Ectodermal cell (in vitro differentiated cells): ENCODE results near the gene NRG3.

Experiments used
- H3K27ac ChIP-seq: 2 replicates; pipeline ENCODE4 v1.7.0; 2013; ENCODE audit warnings: mild to moderate bottlenecking, low read depth, low read length; ENCODE audit not compliant: insufficient read depth, poor library complexity, severe bottlenecking
- H3K27me3 ChIP-seq: 2 replicates; pipeline ENCODE4 v1.7.0; 2013; ENCODE audit warnings: mild to moderate bottlenecking, low read length; ENCODE audit not compliant: insufficient read depth, control insufficient read depth, poor library complexity, severe bottlenecking
- H3K36me3 ChIP-seq: one replicate; pipeline ENCODE4 v1.7.0; 2013; ENCODE audit warnings: low read length; ENCODE audit not compliant: control insufficient read depth, insufficient read depth
- H3K4me1 ChIP-seq: one replicate; pipeline ENCODE4 v1.7.0; 2013; ENCODE audit warnings: low read length; ENCODE audit not compliant: control insufficient read depth, insufficient read depth
- H3K4me3 ChIP-seq: 2 replicates; pipeline ENCODE4 v1.7.0; 2013; ENCODE audit warnings: low read depth, low read length, control low read depth; ENCODE audit not compliant: insufficient read depth
- H3K9me3 ChIP-seq: 2 replicates; pipeline ENCODE4 v1.7.0; 2013; ENCODE audit warnings: mild to moderate bottlenecking, low read length, moderate library complexity; ENCODE audit not compliant: control insufficient read depth
- WGBS, 2 experiments: methylation state at CpG; one replicate each; pipeline ENCODE4 v1.1.7; 2013; ENCODE audit warnings: missing lambda C conversion rate in 2 of 2; 5-methylcytosine and 5-hydroxymethylcytosine counted together

NRG3 gene

DNA sequence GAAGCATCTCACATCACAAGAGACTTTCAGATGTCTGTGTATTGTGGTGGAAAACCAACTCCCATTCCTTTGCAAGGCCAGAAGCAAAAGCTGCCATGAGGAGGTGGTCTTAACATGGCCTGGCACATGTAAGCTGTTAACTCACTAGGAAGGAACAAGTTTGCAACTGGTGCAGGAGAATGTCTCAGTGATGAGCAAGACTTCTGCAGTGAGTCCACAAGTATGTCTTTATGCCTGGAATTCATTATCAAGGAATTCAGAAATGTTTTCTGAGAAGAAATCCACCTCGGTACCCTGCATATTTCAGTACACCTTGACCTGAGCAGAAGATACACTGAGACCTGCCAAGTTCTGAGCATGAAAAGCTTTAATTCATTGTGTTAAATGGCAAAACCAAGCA, 1033.1 kb downstream of the NRG3 start:
- 92 to 95% methylated on average over 1 of the region's 1 CpG for WGBS, 2 experiments
- H3K9me3 ChIP-seq, result no peaks in the 10 kb centered on the region
- no peaks in the 10 kb centered on the region for H3K27me3 ChIP-seq
- no peaks in the 10 kb centered on the region for H3K36me3 ChIP-seq
- H3K4me3 ChIP-seq, result no peak overlapping the region
- H3K27ac ChIP-seq, result no peak overlapping the region
- H3K4me1 ChIP-seq, result no peaks in the 10 kb centered on the region

DNA sequence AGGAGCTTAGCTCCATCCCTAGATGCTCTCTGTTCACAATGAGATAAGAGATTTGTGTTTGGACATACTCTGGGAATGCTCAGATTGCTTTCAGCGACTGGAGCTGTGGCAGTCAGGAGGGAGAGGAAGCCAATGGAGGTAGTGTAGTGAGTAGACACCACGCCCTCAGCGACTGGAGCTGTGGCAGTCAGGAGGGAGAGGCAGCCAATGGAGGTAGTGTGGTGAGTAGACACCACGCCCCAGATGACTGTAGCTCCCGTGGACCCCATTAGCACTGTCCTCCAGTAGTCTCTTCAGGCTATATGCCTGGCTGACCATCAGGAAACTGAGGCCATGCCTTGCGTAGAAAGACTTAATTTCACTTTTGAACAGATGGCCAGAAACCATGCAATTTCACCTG, 1033.8 kb downstream of the NRG3 start:
- H3K4me3 ChIP-seq, result no peak overlapping the region
- H3K4me1 ChIP-seq, result no peaks in the 10 kb centered on the region
- no peak overlapping the region for H3K27ac ChIP-seq
- H3K27me3 ChIP-seq, result no peaks in the 10 kb centered on the region
- no peaks in the 10 kb centered on the region for H3K36me3 ChIP-seq
- 92 to 95% methylated on average over 6 of the region's 6 CpGs for WGBS, 2 experiments
- no peaks in the 10 kb centered on the region for H3K9me3 ChIP-seq

DNA sequence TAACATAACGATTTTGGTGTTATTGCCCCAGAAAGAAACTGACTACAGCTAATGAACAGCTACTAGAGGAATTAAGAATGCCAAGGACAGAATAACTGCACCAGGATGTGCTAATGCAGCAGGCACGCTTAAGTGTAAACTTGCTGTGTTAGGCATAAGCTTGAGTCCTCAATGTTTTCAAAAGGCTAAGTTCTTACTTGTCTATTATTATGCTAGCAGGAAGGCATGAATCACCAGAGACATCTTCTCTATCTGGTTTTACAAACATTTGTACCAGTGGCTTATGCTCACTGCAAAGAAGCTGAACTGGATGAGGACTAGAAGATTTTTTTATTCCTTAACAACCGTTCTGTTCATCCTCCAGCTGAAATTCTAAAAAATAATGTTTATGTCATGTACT, 1035.3 kb downstream of the NRG3 start:
- Histone ChIP-seq H3K36me3 (no peaks in the 10 kb centered on the region), H3K9me3 (no peaks in the 10 kb centered on the region), H3K27me3 (no peaks in the 10 kb centered on the region), H3K27ac (no peak overlapping the region), H3K4me3 (no peak overlapping the region), H3K4me1 (no peaks in the 10 kb centered on the region)
- 91 to 93% methylated on average over 2 to 3 of the region's 3 CpGs for WGBS, 2 experiments

DNA sequence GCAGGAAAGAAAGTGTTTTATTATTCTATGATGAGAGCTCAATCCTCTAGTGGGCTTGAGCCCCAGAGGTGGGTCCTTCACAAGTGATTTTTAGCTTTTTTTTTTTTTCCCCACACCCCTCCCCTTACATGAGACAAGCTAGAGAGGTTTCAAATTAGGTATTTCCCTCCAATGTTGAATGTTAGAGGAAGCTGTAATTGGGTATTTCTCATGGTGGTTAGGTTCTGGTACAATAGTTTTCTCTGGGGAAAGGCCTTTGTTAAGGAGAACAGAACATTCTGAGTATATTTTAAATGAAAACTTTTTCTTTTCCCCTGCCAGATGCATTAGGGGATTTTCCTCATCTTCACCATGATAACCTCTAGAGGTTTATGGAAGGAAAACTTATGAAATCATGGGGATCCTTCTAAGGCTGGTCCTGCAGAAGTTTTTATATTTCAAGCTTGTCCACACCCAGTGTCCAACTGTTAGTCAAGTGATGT, 1039.7 kb downstream of the NRG3 start:
- Histone ChIP-seq H3K9me3 (no peaks in the 10 kb centered on the region), H3K36me3 (no peaks in the 10 kb centered on the region), H3K4me1 (no peaks in the 10 kb centered on the region), H3K27me3 (no peaks in the 10 kb centered on the region), H3K4me3 (no peak overlapping the region), H3K27ac (no peak overlapping the region)

DNA sequence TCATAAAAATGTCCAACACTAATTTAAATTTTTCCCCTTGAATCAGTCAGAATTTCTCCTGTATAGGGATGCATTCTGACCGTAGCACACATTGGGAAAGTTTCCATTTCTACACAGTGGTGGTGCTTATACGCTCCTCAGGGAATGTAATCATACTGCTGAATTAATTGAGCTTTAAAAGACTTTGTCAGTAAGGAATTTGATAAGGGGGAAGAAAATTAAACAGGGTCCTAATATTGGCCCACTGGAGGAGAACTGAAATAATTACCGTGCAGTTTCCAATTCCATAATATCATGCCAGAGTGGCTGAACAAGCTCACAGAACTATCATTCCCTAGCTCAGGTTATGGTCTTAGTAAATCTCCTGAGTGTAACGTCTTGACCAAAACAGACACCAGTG, 1041.9 kb downstream of the NRG3 start:
- H3K27me3 ChIP-seq, result no peaks in the 10 kb centered on the region
- H3K4me1 ChIP-seq, result no peaks in the 10 kb centered on the region
- H3K4me3 ChIP-seq, result no peak overlapping the region
- H3K36me3 ChIP-seq, result no peaks in the 10 kb centered on the region
- H3K9me3 ChIP-seq, result no peaks in the 10 kb centered on the region
- no peak overlapping the region for H3K27ac ChIP-seq
- 94 to 97% methylated on average over 4 of the region's 4 CpGs for WGBS, 2 experiments

DNA sequence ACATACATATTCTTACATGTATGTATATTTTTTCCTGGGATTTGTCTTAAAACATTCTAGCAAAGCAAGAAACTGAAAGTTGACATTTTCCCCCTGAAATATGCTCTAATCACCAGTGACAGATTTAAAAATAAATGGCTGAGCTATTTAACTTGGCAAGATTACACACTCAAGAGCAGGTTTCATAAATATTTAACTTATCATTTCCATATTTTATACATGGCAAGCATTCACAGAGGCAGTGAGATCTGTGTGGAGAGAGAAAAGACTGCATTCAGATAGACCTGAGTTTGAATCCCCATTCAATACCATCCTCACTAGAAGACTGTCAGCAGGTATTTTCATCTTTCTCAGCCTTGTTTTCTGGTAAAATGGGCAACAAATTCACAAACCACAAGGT, 1043.0 kb downstream of the NRG3 start:
- no peaks in the 10 kb centered on the region for H3K9me3 ChIP-seq
- no peak overlapping the region for H3K4me3 ChIP-seq
- H3K36me3 ChIP-seq, result no peaks in the 10 kb centered on the region
- H3K27ac ChIP-seq, result no peak overlapping the region
- H3K4me1 ChIP-seq, result no peaks in the 10 kb centered on the region
- no peaks in the 10 kb centered on the region for H3K27me3 ChIP-seq

DNA sequence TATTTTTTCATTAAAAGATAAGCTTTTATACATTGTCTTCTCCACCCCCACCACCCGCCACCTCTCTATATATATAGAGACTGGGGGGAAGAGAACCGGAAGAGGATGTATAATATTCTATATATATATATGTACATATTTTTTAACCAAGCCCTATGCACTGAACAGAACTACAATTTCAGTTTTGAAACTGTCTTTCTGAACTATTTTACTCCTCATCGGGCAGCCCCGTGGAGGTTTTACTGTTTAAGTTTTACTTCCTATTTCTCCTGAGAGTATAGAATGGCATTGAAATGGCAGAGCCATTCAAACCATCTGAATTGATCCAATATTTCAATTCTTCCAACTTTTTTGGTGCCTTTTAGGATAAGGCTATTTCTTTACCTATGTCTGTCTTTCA, 1047.1 kb downstream of the NRG3 start:
- Histone ChIP-seq H3K4me3 (no peak overlapping the region), H3K27ac (no peak overlapping the region), H3K9me3 (no peaks in the 10 kb centered on the region), H3K36me3 (no peaks in the 10 kb centered on the region), H3K27me3 (no peaks in the 10 kb centered on the region), H3K4me1 (no peaks in the 10 kb centered on the region)
- WGBS, 2 experiments, result 87 to 90% methylated on average over 2 of the region's 4 CpGs

DNA sequence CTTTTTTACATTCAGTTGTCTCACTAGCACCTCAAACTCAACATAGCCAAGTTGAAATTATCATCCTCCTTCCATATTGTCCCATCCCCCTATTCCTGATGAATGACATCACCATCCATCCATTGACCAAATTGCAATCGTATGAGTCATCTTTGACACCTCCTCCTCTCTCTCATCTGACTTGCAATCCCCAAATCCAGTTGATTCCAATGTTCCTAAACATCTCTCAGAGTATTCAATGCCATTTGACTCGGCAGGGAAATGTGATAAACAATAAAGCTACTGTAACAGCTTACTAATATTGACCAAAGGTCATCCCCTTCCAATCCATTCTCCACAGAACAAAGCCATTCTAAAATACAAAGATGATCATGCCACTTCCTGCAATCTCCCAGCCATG, 1047.8 kb downstream of the NRG3 start:
- no peaks in the 10 kb centered on the region for H3K36me3 ChIP-seq
- H3K27me3 ChIP-seq, result no peaks in the 10 kb centered on the region
- no peak overlapping the region for H3K27ac ChIP-seq
- no peak overlapping the region for H3K4me3 ChIP-seq
- H3K9me3 ChIP-seq, result no peaks in the 10 kb centered on the region
- WGBS, 2 experiments, result 86 to 89% methylated on average over 2 of the region's 2 CpGs
- H3K4me1 ChIP-seq, result no peaks in the 10 kb centered on the region

DNA sequence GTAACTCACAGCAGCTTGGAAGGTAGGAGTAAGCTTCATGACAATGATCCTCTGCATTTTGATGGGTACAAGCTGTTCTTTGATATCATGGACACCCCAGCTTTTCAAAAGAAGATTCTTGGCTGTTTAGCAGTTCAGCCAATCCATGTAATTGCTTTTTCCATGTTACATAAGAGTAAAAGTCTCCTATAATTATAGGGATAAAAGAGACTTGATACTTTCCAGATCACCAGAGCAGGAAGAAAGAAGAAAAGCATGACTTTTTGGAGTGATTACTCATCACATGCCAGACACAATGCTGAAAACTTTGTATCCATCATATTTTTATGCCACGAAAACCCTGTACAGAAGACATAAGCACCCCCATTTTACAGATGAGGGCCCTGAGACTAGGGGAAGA, 1049.7 kb downstream of the NRG3 start:
- Histone ChIP-seq H3K36me3 (no peaks in the 10 kb centered on the region), H3K4me1 (no peaks in the 10 kb centered on the region), H3K4me3 (no peak overlapping the region), H3K27ac (no peak overlapping the region), H3K27me3 (no peaks in the 10 kb centered on the region), H3K9me3 (no peaks in the 10 kb centered on the region)
- WGBS, 2 experiments, result 82 to 90% methylated on average over 1 of the region's 1 CpG

DNA sequence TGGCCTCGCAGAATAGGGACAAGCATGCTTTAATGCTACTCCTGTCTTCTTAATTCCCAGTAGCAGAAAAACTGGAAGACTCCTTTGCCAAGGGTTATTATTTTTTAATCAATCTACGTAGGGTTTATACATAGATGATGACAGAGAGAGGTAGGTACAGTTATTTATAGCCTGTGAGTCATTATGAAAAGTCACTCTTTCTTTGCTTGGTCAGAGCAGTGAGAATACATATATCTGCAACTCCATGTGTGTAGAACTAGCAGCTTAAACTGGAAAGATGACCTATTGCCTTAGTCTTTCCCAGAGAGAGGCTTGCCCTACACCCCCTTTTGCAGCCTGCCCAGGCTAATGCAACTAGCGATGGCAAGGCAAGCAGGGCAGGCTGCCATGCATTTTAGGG, 1050.6 kb downstream of the NRG3 start:
- no peaks in the 10 kb centered on the region for H3K9me3 ChIP-seq
- H3K27ac ChIP-seq, result no peak overlapping the region
- H3K36me3 ChIP-seq, result no peaks in the 10 kb centered on the region
- H3K4me1 ChIP-seq, result no peaks in the 10 kb centered on the region
- no peaks in the 10 kb centered on the region for H3K27me3 ChIP-seq
- H3K4me3 ChIP-seq, result no peak overlapping the region
- WGBS, 2 experiments, result 95 to 97% methylated on average over 3 of the region's 3 CpGs

DNA sequence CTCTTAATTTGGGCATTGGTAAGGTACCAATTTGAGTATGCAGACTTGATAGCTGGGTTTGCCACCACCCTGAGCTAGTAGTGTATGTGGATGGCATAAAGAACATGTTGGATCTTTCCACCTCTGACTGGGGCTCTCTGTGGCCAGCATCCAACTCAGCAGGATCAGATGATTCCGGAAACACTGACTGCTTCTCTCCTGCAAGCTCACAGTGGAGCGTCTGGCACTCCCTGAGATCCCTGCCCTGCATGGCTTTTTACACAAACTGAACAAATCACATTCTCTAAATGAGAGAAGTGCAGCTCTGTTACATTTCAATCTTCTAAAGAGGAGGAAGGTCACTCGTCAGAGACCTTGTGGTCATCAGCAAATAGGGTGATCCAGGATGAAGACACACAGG, 1057.5 kb downstream of the NRG3 start:
- 96 to 97% methylated on average over 3 of the region's 3 CpGs for WGBS, 2 experiments
- Histone ChIP-seq H3K27ac (no peak overlapping the region), H3K36me3 (no peaks in the 10 kb centered on the region), H3K9me3 (no peaks in the 10 kb centered on the region), H3K4me1 (no peaks in the 10 kb centered on the region), H3K4me3 (no peak overlapping the region), H3K27me3 (no peaks in the 10 kb centered on the region)
